ENCODE results near the gene USP2.

The USP2 gene

DNA sequence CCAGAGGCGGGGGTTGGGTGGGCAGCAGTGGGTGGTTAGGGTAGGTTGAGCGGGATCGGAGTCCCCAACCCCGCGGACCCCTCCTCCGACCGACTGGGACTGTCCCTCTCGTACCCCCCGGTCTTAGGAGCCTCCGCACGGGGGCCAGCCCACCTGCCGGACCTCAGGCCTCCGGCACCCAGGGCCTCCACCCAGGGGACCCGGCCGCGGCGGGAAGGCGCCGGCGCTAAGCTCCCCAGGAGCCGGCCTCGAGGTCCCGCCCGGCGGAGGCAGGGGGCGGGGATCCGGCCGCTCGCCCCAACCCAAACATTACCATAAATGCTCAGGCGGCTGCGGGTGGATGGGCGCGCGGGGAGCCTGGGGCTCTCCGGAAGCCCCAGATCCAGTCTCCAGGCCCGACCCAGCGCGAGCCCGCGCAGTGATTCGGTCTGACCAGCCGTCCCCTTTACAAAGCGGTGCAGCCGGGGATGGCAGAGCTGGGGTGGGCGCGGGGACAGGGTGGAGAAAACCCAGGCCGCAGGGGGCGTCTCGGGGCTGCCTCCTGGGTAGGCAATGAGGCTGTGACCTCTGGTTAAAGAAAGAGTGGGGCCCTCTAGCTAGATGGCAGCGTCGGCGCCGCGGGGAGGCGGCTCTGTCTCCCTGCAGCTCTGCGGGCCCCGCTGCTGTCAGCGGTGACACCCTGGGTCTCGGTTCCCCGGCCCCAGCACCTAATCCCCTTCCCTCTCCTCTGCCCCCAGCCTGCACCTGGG is 60.5 kb downstream of the USP2 start:
- no peaks in the 10 kb centered on the region for H3K36me3 ChIP-seq
- TF ChIP-seq, protein P1, sequence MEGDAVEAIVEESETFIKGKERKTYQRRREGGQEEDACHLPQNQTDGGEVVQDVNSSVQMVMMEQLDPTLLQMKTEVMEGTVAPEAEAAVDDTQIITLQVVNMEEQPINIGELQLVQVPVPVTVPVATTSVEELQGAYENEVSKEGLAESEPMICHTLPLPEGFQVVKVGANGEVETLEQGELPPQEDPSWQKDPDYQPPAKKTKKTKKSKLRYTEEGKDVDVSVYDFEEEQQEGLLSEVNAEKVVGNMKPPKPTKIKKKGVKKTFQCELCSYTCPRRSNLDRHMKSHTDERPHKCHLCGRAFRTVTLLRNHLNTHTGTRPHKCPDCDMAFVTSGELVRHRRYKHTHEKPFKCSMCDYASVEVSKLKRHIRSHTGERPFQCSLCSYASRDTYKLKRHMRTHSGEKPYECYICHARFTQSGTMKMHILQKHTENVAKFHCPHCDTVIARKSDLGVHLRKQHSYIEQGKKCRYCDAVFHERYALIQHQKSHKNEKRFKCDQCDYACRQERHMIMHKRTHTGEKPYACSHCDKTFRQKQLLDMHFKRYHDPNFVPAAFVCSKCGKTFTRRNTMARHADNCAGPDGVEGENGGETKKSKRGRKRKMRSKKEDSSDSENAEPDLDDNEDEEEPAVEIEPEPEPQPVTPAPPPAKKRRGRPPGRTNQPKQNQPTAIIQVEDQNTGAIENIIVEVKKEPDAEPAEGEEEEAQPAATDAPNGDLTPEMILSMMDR (IDR thresholded peaks at IDR 0.05; ENCODE audit: low read depth, low read length), result no peak
- no peak overlapping the region for H3K4me3 ChIP-seq (ENCODE audit: low read depth, low read length)
- peaks cover 21% of the 10 kb centered on the region for H3K4me1 ChIP-seq
- no peaks in the 10 kb centered on the region for H3K9me3 ChIP-seq
- no peaks in the 10 kb centered on the region for H3K27me3 ChIP-seq
- no peak for DNase-seq

GRCh38 chr11:119320240-119320775 is 61.2 kb downstream of the USP2 start:
- TF ChIP-seq, protein P1 (IDR thresholded peaks at IDR 0.05; ENCODE audit: low read depth, low read length), result no peak
- no peak for DNase-seq
- H3K27me3 ChIP-seq, result no peaks in the 10 kb centered on the region
- peaks cover 21% of the 10 kb centered on the region for H3K4me1 ChIP-seq
- H3K9me3 ChIP-seq, result no peaks in the 10 kb centered on the region
- no peak overlapping the region for H3K4me3 ChIP-seq (ENCODE audit: low read depth, low read length)
- no peaks in the 10 kb centered on the region for H3K36me3 ChIP-seq

DNA sequence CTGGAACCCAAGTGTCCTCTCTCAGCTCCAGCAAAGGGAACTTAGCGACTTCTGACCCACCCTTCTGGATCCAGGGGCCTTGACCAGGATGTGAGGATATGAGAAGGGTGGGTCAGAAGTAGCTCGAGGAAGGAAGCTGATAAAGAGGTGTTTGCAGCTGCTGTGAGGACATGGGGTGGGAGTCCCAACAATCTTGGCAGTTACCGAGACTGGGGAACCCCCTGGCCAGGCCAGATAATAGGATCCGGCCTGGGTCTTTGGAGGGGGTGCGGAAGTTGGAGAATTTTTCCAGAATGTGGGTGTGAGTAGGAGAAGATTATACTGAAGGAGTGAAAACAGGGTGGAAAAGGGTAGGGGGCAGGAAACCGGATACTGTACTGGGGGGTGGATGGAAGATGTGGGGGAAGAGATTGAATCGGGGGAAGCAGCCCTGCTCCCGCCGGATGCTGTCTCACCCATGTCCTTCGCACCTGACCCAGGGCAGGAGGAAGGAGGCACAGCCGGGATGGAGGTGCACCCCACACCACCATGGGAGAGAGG is 61.7 kb downstream of the USP2 start:
- H3K27me3 ChIP-seq, result no peaks in the 10 kb centered on the region
- H3K4me3 ChIP-seq (ENCODE audit: low read depth, low read length), result no peak overlapping the region
- TF ChIP-seq, protein P1 (IDR thresholded peaks at IDR 0.05; ENCODE audit: low read depth, low read length), result no peak
- H3K36me3 ChIP-seq, result no peaks in the 10 kb centered on the region
- H3K9me3 ChIP-seq, result no peaks in the 10 kb centered on the region
- peaks cover 21% of the 10 kb centered on the region for H3K4me1 ChIP-seq
- DNase-seq, result no peak

DNA sequence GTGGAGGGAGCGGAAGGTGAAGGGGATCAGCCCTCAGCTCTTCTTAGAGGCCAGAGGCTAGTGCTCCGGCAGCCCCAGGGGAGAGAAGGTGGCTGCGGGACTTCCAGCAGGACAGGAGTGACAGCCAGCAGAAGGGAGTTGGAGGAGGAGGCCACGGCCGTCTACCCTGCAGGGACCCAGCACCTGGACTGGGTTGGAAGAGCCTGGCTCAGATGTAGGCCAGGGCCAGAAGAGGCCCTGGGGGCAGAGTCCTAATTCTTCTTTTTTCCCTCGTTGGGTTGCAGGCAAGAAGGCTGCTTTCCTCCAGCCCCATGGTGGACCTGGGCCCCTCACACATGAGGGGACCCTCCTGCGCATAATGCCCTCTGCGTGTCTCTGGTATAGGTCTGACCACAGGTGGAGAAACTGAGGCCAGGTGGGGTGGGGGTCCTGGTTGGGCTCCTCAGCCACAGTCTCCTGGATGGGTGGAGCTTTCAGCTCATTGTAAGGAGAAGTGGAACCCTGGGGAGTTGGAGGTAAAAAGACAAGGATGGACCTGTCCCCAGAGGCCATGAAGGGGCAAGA is 62.3 kb downstream of the USP2 start:
- TF ChIP-seq, protein P1 (IDR thresholded peaks at IDR 0.05; ENCODE audit: low read depth, low read length), result no peak
- H3K4me3 ChIP-seq (ENCODE audit: low read depth, low read length), result no peak overlapping the region

GRCh38 chr11:119318240-119319135 is 63.0 kb downstream of the USP2 start:
- H3K27me3 ChIP-seq, result no peaks in the 10 kb centered on the region
- H3K36me3 ChIP-seq, result no peaks in the 10 kb centered on the region
- H3K4me3 ChIP-seq (ENCODE audit: low read depth, low read length), result no peak overlapping the region
- peaks cover 16% of the 10 kb centered on the region for H3K4me1 ChIP-seq
- peak; percentile 43 for DNase-seq
- TF ChIP-seq, protein P1 (IDR thresholded peaks at IDR 0.05; ENCODE audit: low read depth, low read length), result no peak
- H3K9me3 ChIP-seq, result no peaks in the 10 kb centered on the region

More for the DNA sequence above, 62.3 kb downstream of the USP2 start:
- no peaks in the 10 kb centered on the region for H3K36me3 ChIP-seq
- peaks cover 21% of the 10 kb centered on the region for H3K4me1 ChIP-seq
- no peaks in the 10 kb centered on the region for H3K27me3 ChIP-seq
- DNase-seq, result no peak
- H3K9me3 ChIP-seq, result no peaks in the 10 kb centered on the region
